Upper lobe of left lung (tissue), 6 donors: Measurements from ENCODE around the gene ADGRG1. TPM values are rescaled to one million over a fixed set of nuclear protein-coding genes. Genes with fewer than 3 reads are reported as not detected.
"Not testable (repeated sequence)": the region's sequence is repeated elsewhere in the genome, so short reads cannot be mapped to it uniquely, and the experiment has no call there.

ENCODE experiments used
- ATAC-seq, 2 donors: fragments of 200-7000 bp; cut with Tn5 transposase; one replicate each; pipeline ENCODE4 v1.9.1; 2022; ENCODE audit warnings: mild to moderate bottlenecking in 2 of 2, moderate library complexity in 2 of 2; ENCODE audit not compliant: low FRiP score in 2 of 2
- DNase-seq, 2 donors: peaks; one replicate each; pipeline ENCODE4 v3.0.0-alpha.2; 2019 to 2020
- H3K27ac ChIP-seq, 4 donors: fragments of 200-600 bp; sonication (generic); one replicate each; pipeline ENCODE4 v1.5.1; 2016 to 2019
- H3K27me3 ChIP-seq, 4 donors: fragments of 200-600 bp; sonication (generic); one replicate each; pipeline ENCODE4 v1.5.1; 2017 to 2019
- H3K36me3 ChIP-seq, 4 donors: fragments of 200-600 bp; sonication (generic); one replicate each; pipeline ENCODE4 v1.5.1; 2016 to 2019
- H3K4me1 ChIP-seq, 4 donors: fragments of 200-600 bp; sonication (generic); one replicate each; pipeline ENCODE4 v1.5.1; 2018 to 2019
- H3K4me3 ChIP-seq, 4 donors: fragments of 200-600 bp; sonication (generic); one replicate each; pipeline ENCODE4 v1.5.1; 2017 to 2019; ENCODE audit warnings: mild to moderate bottlenecking in 2 of 4, moderate library complexity in 1 of 4
- H3K9me3 ChIP-seq, 4 donors: fragments of 200-600 bp; sonication (generic); one replicate each; pipeline ENCODE4 v1.5.1; 2018 to 2019
- EP300 ChIP-seq, 4 donors: sonication (generic); formaldehyde crosslinking; IDR thresholded peaks; one replicate each; pipeline ENCODE4 v1.5.1; 2017; ENCODE audit warnings: antibody characterized with exemption in 4 of 4, control low read depth in 2 of 4
- POLR2A ChIP-seq, 4 donors: fragments of 450-650 bp; IDR thresholded peaks; one replicate each; pipeline ENCODE4 v1.5.1; 2016 to 2017; ENCODE audit warnings: antibody characterized with exemption in 4 of 4, mild to moderate bottlenecking in 2 of 4
- POLR2AphosphoS5 ChIP-seq, 2 donors: sonication (generic); formaldehyde crosslinking; IDR thresholded peaks; one replicate each; pipeline ENCODE4 v1.5.1; 2017; ENCODE audit warnings: antibody characterized with exemption in 2 of 2
- WGBS, 2 donors: methylation state at CpG; one replicate each; pipeline ENCODE4 v1.1.5; 2017 to 2018; 5-methylcytosine and 5-hydroxymethylcytosine counted together
- total RNA-seq, 6 donors: library from RNA; depleted of rRNA in 4 of 6; stranded (reverse); fragments of >200 nt in 4 of 6; gene quantifications; one replicate each; pipeline versions ENCODE4 v1.1.0 to v1.2.1, GENCODE V29; 2016 to 2021
- TF ChIP-seq, protein P1 (sequence below), 6 experiments: fragments of 450-650 bp in 4 of 6; fragments of 200-600 bp in 2 of 6; sonication (generic) in 2 of 6; IDR thresholded peaks; one replicate each; pipeline ENCODE4 v1.5.1; 2016 to 2019; ENCODE audit warnings: antibody characterized with exemption in 6 of 6
- donor health status: DM: no; HTN: no; CAD: no; lungs with moderate emphysema.
- donor health status: DM: no; HTN: yes; CAD: no; lungs with severe emphysema.

Gene ADGRG1
- total RNA-seq, 6 donors from 2014 or later = 34.6 to 89.3 (median 40.4) TPM

DNA sequence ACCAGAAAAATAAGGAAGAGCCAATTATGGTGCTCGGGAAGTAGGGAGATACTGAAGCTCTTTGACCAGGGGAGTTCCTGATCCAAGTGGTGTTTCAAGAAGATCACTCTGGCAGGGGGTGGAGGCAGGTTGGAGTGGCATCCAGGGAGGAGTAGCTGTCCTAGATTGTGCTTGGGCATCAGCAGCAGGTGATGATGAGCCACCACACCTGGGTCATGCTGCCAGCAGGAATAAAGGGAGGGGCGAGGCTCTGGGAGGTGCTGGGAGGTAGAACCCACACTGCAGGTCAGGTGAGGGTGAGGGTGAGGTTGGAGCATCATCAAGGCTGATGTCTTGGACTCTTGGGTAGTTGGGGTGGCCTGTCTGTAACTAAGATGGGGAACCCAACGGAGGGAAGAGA, 35.4 kb upstream of the ADGRG1 start:
- no peaks in the 10 kb centered on the region for H3K36me3 ChIP-seq
- H3K27ac ChIP-seq = peak overlapping the region in 2 of 4 donors; percentile 24 to 55
- peaks cover 10 to 14% (median 10%) of the 10 kb centered on the region in 4 donors for H3K4me1 ChIP-seq
- TF ChIP-seq EP300 (IDR thresholded peaks at IDR 0.05) (no peak), POLR2A (IDR thresholded peaks at IDR 0.05) (no peak), POLR2AphosphoS5 (IDR thresholded peaks at IDR 0.05) (no peak)
- TF ChIP-seq, protein P1, sequence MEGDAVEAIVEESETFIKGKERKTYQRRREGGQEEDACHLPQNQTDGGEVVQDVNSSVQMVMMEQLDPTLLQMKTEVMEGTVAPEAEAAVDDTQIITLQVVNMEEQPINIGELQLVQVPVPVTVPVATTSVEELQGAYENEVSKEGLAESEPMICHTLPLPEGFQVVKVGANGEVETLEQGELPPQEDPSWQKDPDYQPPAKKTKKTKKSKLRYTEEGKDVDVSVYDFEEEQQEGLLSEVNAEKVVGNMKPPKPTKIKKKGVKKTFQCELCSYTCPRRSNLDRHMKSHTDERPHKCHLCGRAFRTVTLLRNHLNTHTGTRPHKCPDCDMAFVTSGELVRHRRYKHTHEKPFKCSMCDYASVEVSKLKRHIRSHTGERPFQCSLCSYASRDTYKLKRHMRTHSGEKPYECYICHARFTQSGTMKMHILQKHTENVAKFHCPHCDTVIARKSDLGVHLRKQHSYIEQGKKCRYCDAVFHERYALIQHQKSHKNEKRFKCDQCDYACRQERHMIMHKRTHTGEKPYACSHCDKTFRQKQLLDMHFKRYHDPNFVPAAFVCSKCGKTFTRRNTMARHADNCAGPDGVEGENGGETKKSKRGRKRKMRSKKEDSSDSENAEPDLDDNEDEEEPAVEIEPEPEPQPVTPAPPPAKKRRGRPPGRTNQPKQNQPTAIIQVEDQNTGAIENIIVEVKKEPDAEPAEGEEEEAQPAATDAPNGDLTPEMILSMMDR (IDR thresholded peaks at IDR 0.05) = no peak
- H3K27me3 ChIP-seq = no peaks in the 10 kb centered on the region
- WGBS, 2 donors = 70 to 73% methylated on average over 3 of the region's 3 CpGs
- ATAC-seq (no peak), DNase-seq (no peak)
- peaks cover 0 to 4% (median 0%) of the 10 kb centered on the region in 4 donors for H3K9me3 ChIP-seq
- H3K4me3 ChIP-seq = no peak overlapping the region

DNA sequence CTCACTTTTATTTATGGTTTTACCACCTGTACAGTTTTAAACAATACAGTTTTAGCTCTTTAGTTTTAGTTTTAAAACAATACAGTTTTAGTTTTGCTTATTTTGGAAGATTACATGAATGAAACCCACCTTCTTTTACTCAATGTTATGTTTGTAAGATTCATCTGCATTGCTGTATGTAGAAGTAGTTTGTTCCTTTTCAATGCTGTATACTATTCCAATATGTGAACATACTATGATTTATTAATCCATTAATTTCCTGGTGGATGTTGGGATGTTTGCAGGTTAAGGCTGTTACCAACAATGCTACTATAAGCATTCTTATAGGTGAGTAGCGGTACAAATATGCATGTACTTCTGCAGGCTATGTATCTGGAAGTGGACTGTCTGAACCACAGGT, 34.4 kb upstream of the ADGRG1 start:
- H3K27ac ChIP-seq = no peak overlapping the region
- TF ChIP-seq EP300 (IDR thresholded peaks at IDR 0.05) = no peak
- no peak for TF ChIP-seq POLR2A (IDR thresholded peaks at IDR 0.05)
- TF ChIP-seq, protein P1 (IDR thresholded peaks at IDR 0.05) = no peak
- no peak for TF ChIP-seq POLR2AphosphoS5 (IDR thresholded peaks at IDR 0.05)
- WGBS, 2 donors = 94 to 95% methylated on average over 1 of the region's 1 CpG
- DNase-seq = no peak
- H3K27me3 ChIP-seq = no peaks in the 10 kb centered on the region
- no peak for ATAC-seq
- H3K4me1 ChIP-seq = peaks cover 10 to 14% (median 10%) of the 10 kb centered on the region in 4 donors
- H3K4me3 ChIP-seq = no peak overlapping the region
- H3K9me3 ChIP-seq = peaks cover 0 to 4% (median 0%) of the 10 kb centered on the region in 4 donors
- no peaks in the 10 kb centered on the region for H3K36me3 ChIP-seq

DNA sequence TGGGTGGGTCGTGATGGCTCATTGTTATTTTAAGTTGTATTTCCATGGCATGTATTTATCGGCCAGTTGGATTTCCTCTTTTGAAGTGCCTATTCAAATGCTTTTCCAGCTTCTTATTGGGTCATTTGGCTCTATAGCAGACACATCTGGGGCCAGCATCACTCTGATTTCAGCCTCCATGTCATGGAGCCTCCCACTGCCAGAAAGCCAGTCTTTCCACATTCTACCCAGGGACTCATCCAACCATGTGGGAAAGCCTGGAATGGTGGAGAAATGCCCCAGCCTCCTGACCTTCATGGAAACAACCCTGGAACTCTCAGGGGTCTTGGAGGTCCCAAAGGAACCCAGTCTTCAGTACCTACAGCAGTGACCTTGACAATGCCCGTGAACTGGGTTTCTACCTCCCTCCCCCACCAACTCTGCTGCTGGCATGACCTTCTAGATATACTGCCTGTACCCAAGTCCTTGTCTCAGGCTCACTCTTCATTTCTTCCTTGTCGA, 33.8 kb upstream of the ADGRG1 start:
- H3K4me1 ChIP-seq = peaks cover 10 to 14% (median 10%) of the 10 kb centered on the region in 4 donors
- H3K27me3 ChIP-seq = no peaks in the 10 kb centered on the region
- DNase-seq (no peak), ATAC-seq (no peak)
- TF ChIP-seq, protein P1 (IDR thresholded peaks at IDR 0.05) = no peak
- TF ChIP-seq EP300 (IDR thresholded peaks at IDR 0.05) (no peak), POLR2A (IDR thresholded peaks at IDR 0.05) (no peak), POLR2AphosphoS5 (IDR thresholded peaks at IDR 0.05) (no peak)
- no peaks in the 10 kb centered on the region for H3K36me3 ChIP-seq
- H3K4me3 ChIP-seq = no peak overlapping the region
- WGBS, 2 donors = 64 to 76% methylated on average over 4 of the region's 4 CpGs
- H3K9me3 ChIP-seq = peaks cover 0 to 4% (median 0%) of the 10 kb centered on the region in 4 donors
- H3K27ac ChIP-seq = no peak overlapping the region

DNA sequence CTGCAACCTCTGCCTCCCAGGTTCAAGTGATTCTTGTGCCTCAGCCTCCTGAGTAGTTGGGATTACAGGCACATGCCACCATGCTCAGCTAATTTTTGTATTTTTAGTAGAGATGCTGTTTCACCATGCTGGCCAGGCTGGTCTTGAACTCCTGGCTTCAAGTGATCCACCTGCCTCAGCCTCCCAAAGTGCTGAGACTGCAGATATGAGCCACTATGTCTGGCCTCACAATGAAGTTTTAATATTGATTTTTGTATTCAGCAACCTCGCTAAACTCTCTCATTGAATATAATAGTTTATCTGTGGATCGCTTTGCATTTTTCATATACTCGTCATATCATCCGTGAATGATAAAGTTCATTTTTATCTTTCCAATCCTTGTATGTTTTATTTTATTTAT, 32.2 kb upstream of the ADGRG1 start:
- H3K4me3 ChIP-seq, H3K9me3 ChIP-seq, ATAC-seq, H3K27ac ChIP-seq, H3K27me3 ChIP-seq, H3K36me3 ChIP-seq, DNase-seq: not testable (repeated sequence)
- H3K4me1 ChIP-seq = peaks cover 4 to 10% (median 8%) of the 10 kb centered on the region in 4 donors
- WGBS, 2 donors = 83 to 93% methylated on average over 4 of the region's 4 CpGs

DNA sequence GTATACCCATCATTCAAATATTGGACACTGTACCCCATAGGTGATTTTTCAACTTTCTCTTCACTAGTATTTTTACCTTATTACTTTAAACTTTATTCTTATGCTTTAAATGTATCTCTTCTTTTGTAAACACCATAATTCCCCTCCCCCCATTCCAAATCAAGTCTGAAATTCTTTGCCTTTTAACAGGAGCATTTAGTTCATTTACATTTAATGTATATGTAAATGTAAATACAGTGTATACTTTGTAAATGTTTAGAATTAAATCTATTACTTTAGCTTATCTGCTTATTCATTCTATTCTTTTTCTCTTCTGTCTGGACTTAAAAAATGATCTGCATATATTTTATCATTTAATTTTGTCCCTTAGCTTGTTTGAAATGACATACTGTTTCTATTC, 30.0 kb upstream of the ADGRG1 start:
- no peak overlapping the region for H3K27ac ChIP-seq
- peaks cover 3 to 5% (median 4%) of the 10 kb centered on the region in 4 donors for H3K4me1 ChIP-seq
- peaks cover 0 to 4% (median 0%) of the 10 kb centered on the region in 4 donors for H3K9me3 ChIP-seq
- H3K27me3 ChIP-seq = no peaks in the 10 kb centered on the region
- DNase-seq = no peak
- no peaks in the 10 kb centered on the region for H3K36me3 ChIP-seq
- no peak for ATAC-seq
- TF ChIP-seq POLR2AphosphoS5 (IDR thresholded peaks at IDR 0.05) = no peak
- no peak for TF ChIP-seq EP300 (IDR thresholded peaks at IDR 0.05)
- no peak for TF ChIP-seq POLR2A (IDR thresholded peaks at IDR 0.05)
- TF ChIP-seq, protein P1 (IDR thresholded peaks at IDR 0.05) = no peak
- no peak overlapping the region for H3K4me3 ChIP-seq
